A549 (cell line): ENCODE data around the gene BICD2. TPM values are rescaled to one million over a fixed set of nuclear protein-coding genes. Genes with fewer than 3 reads are reported as not detected.
A peak's percentile ranks its signal among the peaks of the same experiment; 100 is the strongest.
"Not testable (repeated sequence)": the region's sequence is repeated elsewhere in the genome, so short reads cannot be mapped to it uniquely, and the experiment has no call there.

ENCODE experiments used
- ATAC-seq, 2 experiments: fragments of 200-7000 bp in 1 of 2; fragments of >200 bp in 1 of 2; cut with Nextera tagmentation in 1 of 2; cut with Tn5 transposase in 1 of 2; 3 replicates each; pipeline versions ENCODE4 v1.8.0 to v1.9.1; 2018 to 2020; ENCODE audit warnings: mild to moderate bottlenecking in 1 of 2, moderate library complexity in 1 of 2
- CTCF ChIA-PET: fragments of 300-600 bp; sonication (Branson Sonifier 250); formaldehyde crosslinking; extraction: SDS; loops from one replicate; lab custom pipeline; 2021; ENCODE audit warnings: antibody characterized with exemption, inconsistent platforms; lab: Yijun Ruan, JAX
- POLR2A ChIA-PET: fragments of 350-600 bp; formaldehyde crosslinking; extraction: SDS; loops from one replicate; lab custom pipeline; 2021; ENCODE audit warnings: antibody characterized with exemption, inconsistent platforms; lab: Yijun Ruan, JAX
- DNase-seq, 2 experiments: peaks; one replicate each; pipeline versions ENCODE4 v3.0.0 to v3.0.0-alpha.2; 2011 to 2016; ENCODE audit warnings: low read depth in 1 of 2, low spot score in 1 of 2
- FAIRE-seq: peaks from 2 replicates; lab custom pipeline; 2011; peaks lifted over from hg19 to GRCh38; lab: Jason Lieb, UNC
- H3K27ac ChIP-seq, 2 experiments: fragments of >200 bp; sonication (Bioruptor Twin); formaldehyde crosslinking; 3 replicates each; pipeline ENCODE4 v1.5.1; 2016 to 2017
- H3K4me1 ChIP-seq: fragments of >200 bp; sonication (Bioruptor Twin); formaldehyde crosslinking; 3 replicates; pipeline ENCODE4 v1.6.1; 2016
- H3K4me2 ChIP-seq: fragments of >200 bp; sonication (Bioruptor Twin); formaldehyde crosslinking; 3 replicates; pipeline ENCODE4 v1.6.1; 2016
- H3K4me3 ChIP-seq: fragments of >200 bp; sonication (Bioruptor Twin); formaldehyde crosslinking; 3 replicates; pipeline ENCODE4 v1.5.1; 2016
- H3K9me3 ChIP-seq: fragments of >200 bp; sonication (Bioruptor Twin); formaldehyde crosslinking; 3 replicates; pipeline ENCODE4 v1.6.1; 2016
- HOXB13 ChIP-seq: fragments of 250-450 bp; sonication (Bioruptor Pico); IDR thresholded peaks from 2 replicates; pipeline ENCODE4 v1.5.0; 2020; ENCODE audit warnings: low read depth, mild to moderate bottlenecking, moderate library complexity
- MAFK ChIP-seq: fragments of 450-650 bp; IDR thresholded peaks from 2 replicates; pipeline ENCODE4 v1.6.1; 2014; ENCODE audit not compliant: partially characterized antibody
- MYC ChIP-seq: IDR thresholded peaks from 2 replicates; pipeline ENCODE4 v1.6.1; 2012; ENCODE audit warnings: mild to moderate bottlenecking, inconsistent platforms, low read length, improper control_type of control experiment, borderline replicate concordance
- NPAS2 ChIP-seq: fragments of 250-450 bp; sonication (Bioruptor Pico); IDR thresholded peaks from 2 replicates; pipeline ENCODE4 v1.8.0; 2022; ENCODE audit warnings: mild to moderate bottlenecking, moderate library complexity, borderline replicate concordance
- PHF8 ChIP-seq: fragments of 200-600 bp; sonication (generic); IDR thresholded peaks from 2 replicates; pipeline ENCODE4 v1.6.1; 2016; ENCODE audit warnings: low read depth, mild to moderate bottlenecking, antibody characterized with exemption, moderate library complexity, borderline replicate concordance
- RAD21 ChIP-seq, 2 experiments: fragments of >200 bp in 1 of 2; sonication (Bioruptor Twin) in 1 of 2; formaldehyde crosslinking in 1 of 2; IDR thresholded peaks in 1 of 2; conservative IDR thresholded peaks in 1 of 2; 2 replicates in 1 of 2; 3 replicates in 1 of 2; pipeline ENCODE4 v1.6.1; 2012 to 2018; ENCODE audit warnings: inconsistent platforms in 1 of 2
- RFX5 ChIP-seq: fragments of 450-650 bp; IDR thresholded peaks from 2 replicates; pipeline ENCODE4 v1.7.1; 2014; ENCODE audit warnings: antibody characterized with exemption, mild to moderate bottlenecking, moderate library complexity
- RNF2 ChIP-seq: fragments of 200-600 bp; sonication (generic); IDR thresholded peaks from 2 replicates; pipeline ENCODE4 v1.6.1; 2016; ENCODE audit warnings: low read depth, mild to moderate bottlenecking, antibody characterized with exemption, moderate library complexity, borderline replicate concordance
- SREBF2 ChIP-seq: fragments of 450-650 bp; IDR thresholded peaks from 2 replicates; pipeline ENCODE4 v1.6.1; 2014; ENCODE audit warnings: mild to moderate bottlenecking, moderate library complexity
- ZC3H11A ChIP-seq: fragments of 450-650 bp; IDR thresholded peaks from 2 replicates; pipeline ENCODE4 v1.6.1; 2014; ENCODE audit warnings: antibody characterized with exemption, mild to moderate bottlenecking
- ZNF302 ChIP-seq: fragments of 250-450 bp; sonication (Bioruptor Pico); IDR thresholded peaks from 2 replicates; pipeline ENCODE4 v1.9.0; 2021; ENCODE audit warnings: inconsistent platforms, mild to moderate bottlenecking, moderate library complexity
- WGBS: methylation state at CpG from one replicate; pipeline ENCODE4 v1.1.6; 2017; ENCODE audit errors: missing lambda C conversion rate; 5-methylcytosine and 5-hydroxymethylcytosine counted together
- polyA plus RNA-seq, 4 experiments: library from polyadenylated mRNA; depleted of rRNA in 3 of 4; stranded (reverse); fragments of >200 nt; fragmentation: RNase III in 1 of 4; extraction: RNeasy Plus Mini Kit Qiagen cat#74134 plus additional on column Dnase treatment in 1 of 4; gene quantifications; 2 replicates in 3 of 4; 3 replicates in 1 of 4; pipeline ENCODE4 v1.2.3, GENCODE V29; 2011 to 2017
- TF ChIP-seq, protein P1 (sequence below): fragments of 150-350 bp; IDR thresholded peaks from 2 replicates; pipeline ENCODE4 v1.6.1; 2014; ENCODE audit warnings: low read depth, mild to moderate bottlenecking, low read length
- TF ChIP-seq, protein P2 (sequence below): fragments of 250-450 bp; sonication (Bioruptor Pico); IDR thresholded peaks from 2 replicates; pipeline ENCODE4 v1.5.0; 2020; ENCODE audit warnings: low read depth, mild to moderate bottlenecking, moderate library complexity
- TF ChIP-seq, protein P3 (sequence below): fragments of >200 bp; sonication (Bioruptor Twin); formaldehyde crosslinking; IDR thresholded peaks from 3 replicates; pipeline ENCODE4 v1.5.1; 2016
- TF ChIP-seq, protein P4 (sequence below): fragments of 450-650 bp; IDR thresholded peaks from 2 replicates; pipeline ENCODE4 v1.6.1; 2014; ENCODE audit warnings: antibody characterized with exemption
- TF ChIP-seq, protein P5 (sequence below): fragments of 200-600 bp; sonication (generic); IDR thresholded peaks from 2 replicates; pipeline ENCODE4 v1.6.1; 2016; ENCODE audit warnings: antibody characterized with exemption, mild to moderate bottlenecking, moderate library complexity

The BICD2 gene
- polyA plus RNA-seq, 2 of the 4 experiments (the other 2 are of a cell fraction) = 10.2 to 26.1 TPM

DNA sequence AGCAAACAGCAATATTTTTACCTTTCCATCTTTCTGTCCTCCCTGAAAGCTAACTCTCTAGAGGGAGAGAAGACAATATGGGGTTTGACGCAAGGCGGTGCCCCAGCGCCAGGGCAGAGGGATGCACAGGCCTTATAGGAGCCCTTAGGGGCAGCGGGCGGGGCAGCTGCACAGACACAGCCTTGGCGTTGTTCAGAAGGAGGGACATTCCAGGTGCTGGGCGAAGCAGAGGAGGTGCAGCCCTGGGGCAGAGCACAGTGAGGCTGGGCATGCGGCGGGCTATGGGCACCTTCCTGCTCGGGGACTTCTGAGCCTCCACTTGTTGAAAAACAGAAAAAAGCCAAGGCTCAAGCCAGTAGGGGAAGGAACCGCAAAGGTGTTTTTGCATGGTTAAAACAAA, 33.7 kb upstream of the BICD2 start:
- 77% methylated on average over 11 of the region's 11 CpGs for WGBS
- POLR2A ChIA-PET = no interaction called here
- no peak overlapping the region for H3K27ac ChIP-seq
- FAIRE-seq = no peak
- no peak overlapping the region for H3K4me3 ChIP-seq
- no peak for DNase-seq
- H3K9me3 ChIP-seq = no peaks in the 10 kb centered on the region
- no peak for TF ChIP-seq ZNF302 (CRISPR knock-in tag)
- no peak for TF ChIP-seq PHF8
- TF ChIP-seq RFX5 = no peak
- no peak for TF ChIP-seq SREBF2
- no peak for TF ChIP-seq RNF2
- no peak for ATAC-seq
- no peaks in the 10 kb centered on the region for H3K4me1 ChIP-seq
- no peak overlapping the region for H3K4me2 ChIP-seq
- CTCF ChIA-PET = interaction anchor here (1.4 to 3.2 kb wide), 4 partner anchors 7 to 82 kb away, joined by 3 to 13 read pairs (median 8); no protein-coding TSS in a partner anchor

DNA sequence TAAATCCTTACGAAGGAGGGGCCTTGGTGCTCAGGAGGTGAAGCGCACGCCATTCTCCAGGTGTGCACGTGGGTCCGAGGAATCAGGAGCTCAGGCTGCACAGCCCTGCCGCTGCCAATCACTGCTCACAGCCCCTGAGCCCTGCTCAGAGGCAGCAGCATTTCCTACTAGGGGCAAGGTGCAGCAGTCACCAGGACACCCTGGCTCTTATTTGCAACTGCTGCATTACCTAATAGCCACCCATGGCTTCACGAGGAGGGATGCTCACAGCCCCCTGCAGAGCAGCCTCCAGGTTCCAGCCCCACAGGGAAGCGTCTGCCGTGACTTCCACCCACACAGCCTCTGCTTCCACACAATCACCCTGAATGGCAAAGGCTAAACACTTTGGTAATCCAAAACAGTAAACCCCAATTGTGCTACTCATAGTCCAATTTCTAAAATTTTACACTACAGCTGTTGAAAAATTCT, 31.7 kb upstream of the BICD2 start:
- FAIRE-seq, H3K27ac ChIP-seq, H3K4me3 ChIP-seq, H3K4me2 ChIP-seq, DNase-seq, H3K4me1 ChIP-seq, H3K9me3 ChIP-seq, POLR2A ChIA-PET: not testable (repeated sequence)
- 44% methylated on average over 9 of the region's 9 CpGs for WGBS
- CTCF ChIA-PET = interaction anchor here (10.5 kb wide), 1 partner anchor 80 kb away, joined by 138 read pairs; no protein-coding TSS in a partner anchor
- peak; percentile 15 to 48; a peak in 3 of 6 replicates for ATAC-seq

DNA sequence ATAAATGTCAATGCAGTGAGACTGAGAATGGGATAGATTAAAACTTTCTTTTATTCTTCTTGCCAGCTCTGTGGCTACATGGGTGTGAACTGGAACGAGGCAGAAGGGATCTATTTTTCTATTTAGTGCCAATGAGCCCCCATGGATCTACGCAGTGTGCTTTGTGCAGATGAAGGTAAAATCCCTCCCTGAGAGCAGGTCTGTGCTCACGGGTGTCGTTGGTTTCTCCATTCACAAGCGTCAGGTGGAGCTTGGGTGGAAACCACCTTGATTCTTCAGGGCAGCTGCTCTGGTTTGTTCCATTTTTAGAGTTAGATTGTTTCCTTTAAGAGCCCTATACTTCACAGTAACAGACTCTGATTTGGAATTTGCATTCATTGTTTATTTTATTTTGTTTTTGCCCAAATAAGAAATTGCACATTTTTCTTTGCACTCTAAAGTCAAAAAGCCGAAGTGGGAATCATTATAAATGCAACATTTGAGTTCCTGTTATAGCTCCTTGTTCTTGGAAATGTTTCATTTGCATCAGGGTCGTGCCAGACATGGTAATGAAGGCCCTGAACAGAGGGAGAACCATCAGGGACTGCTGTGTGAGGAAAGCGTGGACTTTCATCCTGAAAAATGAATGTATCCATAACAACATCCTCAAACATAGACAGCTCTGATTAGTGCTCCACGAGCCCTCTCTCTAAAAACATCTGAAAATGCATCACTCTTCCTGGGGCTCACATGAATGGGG, 31.1 kb upstream of the BICD2 start:
- Histone ChIP-seq H3K4me2 (no peak overlapping the region), H3K4me3 (no peak overlapping the region), H3K4me1 (no peaks in the 10 kb centered on the region), H3K27ac (no peak overlapping the region), H3K9me3 (no peaks in the 10 kb centered on the region)
- ATAC-seq (no peak; a peak in 1 of 6 replicates), DNase-seq (no peak), FAIRE-seq (no peak)
- TF ChIP-seq ZC3H11A = no peak
- TF ChIP-seq HOXB13 (CRISPR knock-in tag) = no peak
- no peak for TF ChIP-seq NPAS2
- no peak for TF ChIP-seq MAFK
- no peak for TF ChIP-seq RAD21 (conservative IDR thresholded peaks at IDR 0.05 in 1 of 2, IDR thresholded peaks at IDR 0.05 in 1 of 2)
- TF ChIP-seq, protein P1, sequence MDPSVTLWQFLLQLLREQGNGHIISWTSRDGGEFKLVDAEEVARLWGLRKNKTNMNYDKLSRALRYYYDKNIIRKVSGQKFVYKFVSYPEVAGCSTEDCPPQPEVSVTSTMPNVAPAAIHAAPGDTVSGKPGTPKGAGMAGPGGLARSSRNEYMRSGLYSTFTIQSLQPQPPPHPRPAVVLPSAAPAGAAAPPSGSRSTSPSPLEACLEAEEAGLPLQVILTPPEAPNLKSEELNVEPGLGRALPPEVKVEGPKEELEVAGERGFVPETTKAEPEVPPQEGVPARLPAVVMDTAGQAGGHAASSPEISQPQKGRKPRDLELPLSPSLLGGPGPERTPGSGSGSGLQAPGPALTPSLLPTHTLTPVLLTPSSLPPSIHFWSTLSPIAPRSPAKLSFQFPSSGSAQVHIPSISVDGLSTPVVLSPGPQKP = no peak
- TF ChIP-seq, protein P2, sequence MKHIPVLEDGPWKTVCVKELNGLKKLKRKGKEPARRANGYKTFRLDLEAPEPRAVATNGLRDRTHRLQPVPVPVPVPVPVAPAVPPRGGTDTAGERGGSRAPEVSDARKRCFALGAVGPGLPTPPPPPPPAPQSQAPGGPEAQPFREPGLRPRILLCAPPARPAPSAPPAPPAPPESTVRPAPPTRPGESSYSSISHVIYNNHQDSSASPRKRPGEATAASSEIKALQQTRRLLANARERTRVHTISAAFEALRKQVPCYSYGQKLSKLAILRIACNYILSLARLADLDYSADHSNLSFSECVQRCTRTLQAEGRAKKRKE = no peak
- TF ChIP-seq, protein P3, sequence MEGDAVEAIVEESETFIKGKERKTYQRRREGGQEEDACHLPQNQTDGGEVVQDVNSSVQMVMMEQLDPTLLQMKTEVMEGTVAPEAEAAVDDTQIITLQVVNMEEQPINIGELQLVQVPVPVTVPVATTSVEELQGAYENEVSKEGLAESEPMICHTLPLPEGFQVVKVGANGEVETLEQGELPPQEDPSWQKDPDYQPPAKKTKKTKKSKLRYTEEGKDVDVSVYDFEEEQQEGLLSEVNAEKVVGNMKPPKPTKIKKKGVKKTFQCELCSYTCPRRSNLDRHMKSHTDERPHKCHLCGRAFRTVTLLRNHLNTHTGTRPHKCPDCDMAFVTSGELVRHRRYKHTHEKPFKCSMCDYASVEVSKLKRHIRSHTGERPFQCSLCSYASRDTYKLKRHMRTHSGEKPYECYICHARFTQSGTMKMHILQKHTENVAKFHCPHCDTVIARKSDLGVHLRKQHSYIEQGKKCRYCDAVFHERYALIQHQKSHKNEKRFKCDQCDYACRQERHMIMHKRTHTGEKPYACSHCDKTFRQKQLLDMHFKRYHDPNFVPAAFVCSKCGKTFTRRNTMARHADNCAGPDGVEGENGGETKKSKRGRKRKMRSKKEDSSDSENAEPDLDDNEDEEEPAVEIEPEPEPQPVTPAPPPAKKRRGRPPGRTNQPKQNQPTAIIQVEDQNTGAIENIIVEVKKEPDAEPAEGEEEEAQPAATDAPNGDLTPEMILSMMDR = no peak
- TF ChIP-seq, protein P4, sequence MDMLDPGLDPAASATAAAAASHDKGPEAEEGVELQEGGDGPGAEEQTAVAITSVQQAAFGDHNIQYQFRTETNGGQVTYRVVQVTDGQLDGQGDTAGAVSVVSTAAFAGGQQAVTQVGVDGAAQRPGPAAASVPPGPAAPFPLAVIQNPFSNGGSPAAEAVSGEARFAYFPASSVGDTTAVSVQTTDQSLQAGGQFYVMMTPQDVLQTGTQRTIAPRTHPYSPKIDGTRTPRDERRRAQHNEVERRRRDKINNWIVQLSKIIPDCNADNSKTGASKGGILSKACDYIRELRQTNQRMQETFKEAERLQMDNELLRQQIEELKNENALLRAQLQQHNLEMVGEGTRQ = no peak
- TF ChIP-seq, protein P5, sequence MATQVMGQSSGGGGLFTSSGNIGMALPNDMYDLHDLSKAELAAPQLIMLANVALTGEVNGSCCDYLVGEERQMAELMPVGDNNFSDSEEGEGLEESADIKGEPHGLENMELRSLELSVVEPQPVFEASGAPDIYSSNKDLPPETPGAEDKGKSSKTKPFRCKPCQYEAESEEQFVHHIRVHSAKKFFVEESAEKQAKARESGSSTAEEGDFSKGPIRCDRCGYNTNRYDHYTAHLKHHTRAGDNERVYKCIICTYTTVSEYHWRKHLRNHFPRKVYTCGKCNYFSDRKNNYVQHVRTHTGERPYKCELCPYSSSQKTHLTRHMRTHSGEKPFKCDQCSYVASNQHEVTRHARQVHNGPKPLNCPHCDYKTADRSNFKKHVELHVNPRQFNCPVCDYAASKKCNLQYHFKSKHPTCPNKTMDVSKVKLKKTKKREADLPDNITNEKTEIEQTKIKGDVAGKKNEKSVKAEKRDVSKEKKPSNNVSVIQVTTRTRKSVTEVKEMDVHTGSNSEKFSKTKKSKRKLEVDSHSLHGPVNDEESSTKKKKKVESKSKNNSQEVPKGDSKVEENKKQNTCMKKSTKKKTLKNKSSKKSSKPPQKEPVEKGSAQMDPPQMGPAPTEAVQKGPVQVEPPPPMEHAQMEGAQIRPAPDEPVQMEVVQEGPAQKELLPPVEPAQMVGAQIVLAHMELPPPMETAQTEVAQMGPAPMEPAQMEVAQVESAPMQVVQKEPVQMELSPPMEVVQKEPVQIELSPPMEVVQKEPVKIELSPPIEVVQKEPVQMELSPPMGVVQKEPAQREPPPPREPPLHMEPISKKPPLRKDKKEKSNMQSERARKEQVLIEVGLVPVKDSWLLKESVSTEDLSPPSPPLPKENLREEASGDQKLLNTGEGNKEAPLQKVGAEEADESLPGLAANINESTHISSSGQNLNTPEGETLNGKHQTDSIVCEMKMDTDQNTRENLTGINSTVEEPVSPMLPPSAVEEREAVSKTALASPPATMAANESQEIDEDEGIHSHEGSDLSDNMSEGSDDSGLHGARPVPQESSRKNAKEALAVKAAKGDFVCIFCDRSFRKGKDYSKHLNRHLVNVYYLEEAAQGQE = no peak
- no peak for TF ChIP-seq MYC
- POLR2A ChIA-PET = no interaction called here
- CTCF ChIA-PET = interaction anchor here (10.5 kb wide), 1 partner anchor 79 kb away, joined by 138 read pairs; no protein-coding TSS in a partner anchor
- WGBS = 28% methylated on average over 9 of the region's 9 CpGs
